GM23248 (cell line): Measurements from ENCODE around the gene LMO1. TPM values are rescaled to one million over a fixed set of nuclear protein-coding genes. Genes with fewer than 3 reads are reported as not detected.
A peak's percentile ranks its signal among the peaks of the same experiment; 100 is the strongest.

Experiments used
- DNase-seq: peaks from one replicate; pipeline ENCODE4 v3.0.0-alpha.2; 2015
- H2AFZ ChIP-seq: fragments of 200-600 bp; sonication (generic); 2 replicates; pipeline ENCODE4 v1.6.1; 2016; ENCODE audit warnings: antibody characterized with exemption
- H3F3A ChIP-seq: fragments of 200-600 bp; sonication (generic); 2 replicates; pipeline ENCODE4 v1.6.1; 2016; ENCODE audit warnings: mild to moderate bottlenecking, antibody characterized with exemption, mixed run types; ENCODE audit not compliant: insufficient read depth
- H3K27ac ChIP-seq: fragments of 200-600 bp; sonication (generic); 2 replicates; pipeline ENCODE4 v1.5.1; 2016; ENCODE audit warnings: mild to moderate bottlenecking
- H3K27me3 ChIP-seq: fragments of 200-600 bp; sonication (generic); replicated peaks from 2 replicates; pipeline ENCODE4 v1.6.1; 2016; ENCODE audit warnings: mild to moderate bottlenecking; ENCODE audit not compliant: insufficient read depth
- H3K36me3 ChIP-seq: fragments of 200-600 bp; sonication (generic); 2 replicates; pipeline ENCODE4 v1.6.1; 2016; ENCODE audit warnings: low read depth, mild to moderate bottlenecking
- H3K4me1 ChIP-seq: fragments of 200-600 bp; sonication (generic); 2 replicates; pipeline ENCODE4 v1.6.1; 2016; ENCODE audit warnings: mild to moderate bottlenecking; ENCODE audit not compliant: insufficient read depth
- H3K4me2 ChIP-seq: fragments of 200-600 bp; sonication (generic); one replicate; pipeline ENCODE4 v1.6.1; 2016; ENCODE audit warnings: mild to moderate bottlenecking; ENCODE audit not compliant: unreplicated experiment
- H3K4me3 ChIP-seq: fragments of 200-600 bp; sonication (generic); 2 replicates; pipeline ENCODE4 v1.5.1; 2016; ENCODE audit warnings: mild to moderate bottlenecking
- H3K79me2 ChIP-seq: fragments of 200-600 bp; sonication (generic); 2 replicates; pipeline ENCODE4 v1.6.1; 2016; ENCODE audit warnings: mild to moderate bottlenecking; ENCODE audit not compliant: insufficient read depth
- H3K9ac ChIP-seq: fragments of 200-600 bp; sonication (generic); 2 replicates; pipeline ENCODE4 v1.6.1; 2016; ENCODE audit warnings: mild to moderate bottlenecking
- H3K9me2 ChIP-seq: fragments of 200-600 bp; sonication (generic); 2 replicates; pipeline ENCODE4 v1.6.1; 2016; ENCODE audit warnings: mixed run types, mild to moderate bottlenecking, moderate library complexity; ENCODE audit not compliant: insufficient read depth
- H3K9me3 ChIP-seq: fragments of 200-600 bp; sonication (generic); one replicate; pipeline ENCODE4 v1.6.1; 2017; ENCODE audit warnings: low read depth
- H4K20me1 ChIP-seq: fragments of 200-600 bp; sonication (generic); 2 replicates; pipeline ENCODE4 v1.6.0; 2016; ENCODE audit not compliant: insufficient read depth
- EZH2 ChIP-seq: fragments of 200-600 bp; sonication (generic); IDR thresholded peaks from 2 replicates; pipeline ENCODE4 v1.6.1; 2018; ENCODE audit warnings: antibody characterized with exemption, mild to moderate bottlenecking; ENCODE audit not compliant: insufficient read depth, poor library complexity, severe bottlenecking
- EZH2phosphoT487 ChIP-seq: fragments of 200-600 bp; sonication (generic); IDR thresholded peaks from 2 replicates; pipeline ENCODE4 v1.6.1; 2018; ENCODE audit warnings: antibody characterized with exemption, moderate library complexity, mild to moderate bottlenecking, low read depth; ENCODE audit not compliant: insufficient read depth
- WGBS, 2 experiments: methylation state at CpG; one replicate each; pipeline ENCODE4 v1.1.6; 2015 to 2017; ENCODE audit warnings: low lambda C conversion rate in 2 of 2, low coverage in 1 of 2; ENCODE audit errors: missing lambda C conversion rate in 2 of 2; 5-methylcytosine and 5-hydroxymethylcytosine counted together
- in situ Hi-C: fragments of 300-500 bp; cut with MboI; formaldehyde crosslinking; loops from 2 replicates; pipeline ENCODE4 v1.15.0; 2020
- polyA plus RNA-seq: library from polyadenylated mRNA; unstranded; fragments of >200 nt; fragmentation: Nextera tagmentation; extraction: Ambion mirVana; gene quantifications from 2 replicates; pipeline ENCODE4 v1.2.1, GENCODE V29; 2016
- total RNA-seq: library from RNA; depleted of rRNA; stranded (reverse); fragments of >200 nt; shearing (Covaris generic); gene quantifications from 2 replicates; pipeline ENCODE4 v1.2.3, GENCODE V29; 2014

LMO1 gene
- total and polyA plus RNA-seq, 2 experiments from 2014 or later = not detected

- no peak overlapping the region for H3K4me2 ChIP-seq
- no peaks in the 10 kb centered on the region for H4K20me1 ChIP-seq
- H3K9me3 ChIP-seq = no peaks in the 10 kb centered on the region
- H3K27me3 ChIP-seq = peaks cover 32% of the 10 kb centered on the region
- no peak for DNase-seq
- TF ChIP-seq EZH2 (no peak), EZH2phosphoT487 (no peak)
- no peaks in the 10 kb centered on the region for H3F3A ChIP-seq
- no peak overlapping the region for H3K27ac ChIP-seq
- no peaks in the 10 kb centered on the region for H3K79me2 ChIP-seq
- H2AFZ ChIP-seq = no peak overlapping the region
- H3K36me3 ChIP-seq = no peaks in the 10 kb centered on the region
- peaks cover 5% of the 10 kb centered on the region; the same call in 1 of the 2 replicates for H3K4me1 ChIP-seq
- 83 to 100% methylated on average over 2 of the region's 2 CpGs for WGBS, 2 experiments
- no peak overlapping the region for H3K4me3 ChIP-seq
- H3K9ac ChIP-seq = no peak overlapping the region
- no peaks in the 10 kb centered on the region for H3K9me2 ChIP-seq
- in situ Hi-C loops = no loop called here
Observed at GRCh38 chr11:8261291-8261690, 2.4 kb downstream of the LMO1 start.

GRCh38 chr11:8260202-8260966 lies 3.3 kb downstream of the LMO1 start:
- no peak overlapping the region for H3K4me3 ChIP-seq
- in situ Hi-C loops = no loop called here
- H3K27ac ChIP-seq = no peak overlapping the region
- 75 to 77% methylated on average over 20 of the region's 20 CpGs for WGBS, 2 experiments
- no peaks in the 10 kb centered on the region for H4K20me1 ChIP-seq
- TF ChIP-seq EZH2 (no peak), EZH2phosphoT487 (no peak)
- no peak overlapping the region for H3K4me2 ChIP-seq
- H3K27me3 ChIP-seq = peaks cover 30% of the 10 kb centered on the region
- no peak overlapping the region for H3K9ac ChIP-seq
- H3K4me1 ChIP-seq = peaks cover 5% of the 10 kb centered on the region; the same call in 1 of the 2 replicates
- no peak overlapping the region for H2AFZ ChIP-seq
- no peaks in the 10 kb centered on the region for H3K36me3 ChIP-seq
- H3K79me2 ChIP-seq = no peaks in the 10 kb centered on the region
- H3F3A ChIP-seq = no peaks in the 10 kb centered on the region
- H3K9me3 ChIP-seq = no peaks in the 10 kb centered on the region
- no peak for DNase-seq
- no peaks in the 10 kb centered on the region for H3K9me2 ChIP-seq

- Histone ChIP-seq H2AFZ (no peak overlapping the region), H4K20me1 (no peaks in the 10 kb centered on the region), H3K9me3 (no peaks in the 10 kb centered on the region), H3K36me3 (no peaks in the 10 kb centered on the region), H3F3A (no peaks in the 10 kb centered on the region), H3K4me1 (peaks cover 5% of the 10 kb centered on the region; the same call in 1 of the 2 replicates), H3K9me2 (no peaks in the 10 kb centered on the region), H3K4me2 (no peak overlapping the region), H3K9ac (no peak overlapping the region), H3K27ac (no peak overlapping the region), H3K4me3 (no peak overlapping the region; the same call in 1 of the 2 replicates), H3K79me2 (no peaks in the 10 kb centered on the region), H3K27me3 (peaks cover 20% of the 10 kb centered on the region)
- 72 to 75% methylated on average over 11 of the region's 11 CpGs for WGBS, 2 experiments
- in situ Hi-C loops = no loop called here
- TF ChIP-seq EZH2phosphoT487 (no peak), EZH2 (no peak)
- no peak for DNase-seq
Observed at GRCh38 chr11:8259306-8259959, 4.2 kb downstream of the LMO1 start.

GRCh38 chr11:8258784-8259183 lies 4.9 kb downstream of the LMO1 start:
- H3K9me2 ChIP-seq = no peaks in the 10 kb centered on the region
- peaks cover 15% of the 10 kb centered on the region; the same call in 1 of the 2 replicates for H3K27me3 ChIP-seq
- no peaks in the 10 kb centered on the region for H3F3A ChIP-seq
- no peak overlapping the region for H3K27ac ChIP-seq
- TF ChIP-seq EZH2phosphoT487 (no peak), EZH2 (no peak)
- H4K20me1 ChIP-seq = no peaks in the 10 kb centered on the region
- peaks cover 5% of the 10 kb centered on the region; the same call in 1 of the 2 replicates for H3K4me1 ChIP-seq
- H2AFZ ChIP-seq = no peak overlapping the region
- peak overlapping the region; percentile 35 for H3K4me2 ChIP-seq
- 2% methylated on average over 9 of the region's 9 CpGs for WGBS, 2 experiments
- H3K79me2 ChIP-seq = no peaks in the 10 kb centered on the region
- no peaks in the 10 kb centered on the region for H3K9me3 ChIP-seq
- peak; percentile 96 for DNase-seq
- in situ Hi-C loops = no loop called here
- H3K36me3 ChIP-seq = no peaks in the 10 kb centered on the region
- no peak overlapping the region; the same call in 1 of the 2 replicates for H3K4me3 ChIP-seq
- H3K9ac ChIP-seq = 0 out of 2 replicates have a peak overlapping the region, but pooled peaks have one; percentile 25
